ENCODE data around the gene NCAPD3. TPM values are rescaled to one million over a fixed set of nuclear protein-coding genes. Genes with fewer than 3 reads are reported as not detected.
A peak's percentile ranks its signal among the peaks of the same experiment; 100 is the strongest.

Gene NCAPD3
- total and polyA plus RNA-seq, 2 of the 13 experiments (the other 11 are each of a cell fraction or from before 2014, with no cell fraction given), result 20.7 to 25.6 TPM

DNA sequence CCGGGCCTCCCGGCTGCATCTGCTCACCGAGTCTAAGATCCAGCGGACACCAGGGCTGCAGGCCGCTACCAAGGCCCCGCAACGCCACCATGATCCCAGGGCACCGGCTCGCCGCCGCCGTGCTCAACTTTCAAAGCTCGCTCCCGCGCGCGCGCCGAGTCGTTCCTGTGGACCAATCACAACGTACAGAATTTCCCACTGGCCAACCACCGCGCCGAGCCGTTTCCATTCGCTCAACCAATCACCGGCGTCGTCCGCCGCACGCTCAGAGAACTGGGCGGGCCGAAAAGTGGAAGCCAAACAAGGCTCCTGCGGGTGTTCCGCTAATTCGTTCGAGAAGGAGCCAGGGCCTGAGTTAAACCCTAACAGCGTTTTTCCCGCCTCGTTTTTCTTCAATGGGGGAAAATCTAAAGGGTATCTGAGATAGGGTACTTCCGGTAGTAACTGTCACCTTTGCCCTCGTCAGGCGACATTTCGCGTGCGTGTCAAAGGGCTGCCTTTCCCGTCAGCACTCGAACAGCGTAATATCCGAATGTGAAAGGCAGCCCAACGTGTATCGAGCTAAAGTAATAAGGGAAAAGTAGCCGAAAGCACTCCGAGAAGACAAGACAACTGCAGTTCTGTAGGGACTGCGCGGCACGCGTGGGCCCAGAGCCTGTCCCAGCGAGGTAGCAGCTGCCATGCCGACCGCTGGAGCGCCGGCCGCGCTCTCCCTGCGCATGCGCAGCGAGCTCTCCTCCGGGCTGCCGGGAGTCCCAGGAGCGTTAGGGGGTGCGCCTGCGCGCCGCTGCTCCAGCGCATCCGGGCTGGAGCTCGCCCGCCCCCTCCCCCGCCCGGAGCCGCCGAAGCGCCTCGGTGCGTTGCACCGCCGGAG, at the start of gene NCAPD3, which contains the start of gene VPS26B (continued):
- TF ChIP-seq, protein P1, sequence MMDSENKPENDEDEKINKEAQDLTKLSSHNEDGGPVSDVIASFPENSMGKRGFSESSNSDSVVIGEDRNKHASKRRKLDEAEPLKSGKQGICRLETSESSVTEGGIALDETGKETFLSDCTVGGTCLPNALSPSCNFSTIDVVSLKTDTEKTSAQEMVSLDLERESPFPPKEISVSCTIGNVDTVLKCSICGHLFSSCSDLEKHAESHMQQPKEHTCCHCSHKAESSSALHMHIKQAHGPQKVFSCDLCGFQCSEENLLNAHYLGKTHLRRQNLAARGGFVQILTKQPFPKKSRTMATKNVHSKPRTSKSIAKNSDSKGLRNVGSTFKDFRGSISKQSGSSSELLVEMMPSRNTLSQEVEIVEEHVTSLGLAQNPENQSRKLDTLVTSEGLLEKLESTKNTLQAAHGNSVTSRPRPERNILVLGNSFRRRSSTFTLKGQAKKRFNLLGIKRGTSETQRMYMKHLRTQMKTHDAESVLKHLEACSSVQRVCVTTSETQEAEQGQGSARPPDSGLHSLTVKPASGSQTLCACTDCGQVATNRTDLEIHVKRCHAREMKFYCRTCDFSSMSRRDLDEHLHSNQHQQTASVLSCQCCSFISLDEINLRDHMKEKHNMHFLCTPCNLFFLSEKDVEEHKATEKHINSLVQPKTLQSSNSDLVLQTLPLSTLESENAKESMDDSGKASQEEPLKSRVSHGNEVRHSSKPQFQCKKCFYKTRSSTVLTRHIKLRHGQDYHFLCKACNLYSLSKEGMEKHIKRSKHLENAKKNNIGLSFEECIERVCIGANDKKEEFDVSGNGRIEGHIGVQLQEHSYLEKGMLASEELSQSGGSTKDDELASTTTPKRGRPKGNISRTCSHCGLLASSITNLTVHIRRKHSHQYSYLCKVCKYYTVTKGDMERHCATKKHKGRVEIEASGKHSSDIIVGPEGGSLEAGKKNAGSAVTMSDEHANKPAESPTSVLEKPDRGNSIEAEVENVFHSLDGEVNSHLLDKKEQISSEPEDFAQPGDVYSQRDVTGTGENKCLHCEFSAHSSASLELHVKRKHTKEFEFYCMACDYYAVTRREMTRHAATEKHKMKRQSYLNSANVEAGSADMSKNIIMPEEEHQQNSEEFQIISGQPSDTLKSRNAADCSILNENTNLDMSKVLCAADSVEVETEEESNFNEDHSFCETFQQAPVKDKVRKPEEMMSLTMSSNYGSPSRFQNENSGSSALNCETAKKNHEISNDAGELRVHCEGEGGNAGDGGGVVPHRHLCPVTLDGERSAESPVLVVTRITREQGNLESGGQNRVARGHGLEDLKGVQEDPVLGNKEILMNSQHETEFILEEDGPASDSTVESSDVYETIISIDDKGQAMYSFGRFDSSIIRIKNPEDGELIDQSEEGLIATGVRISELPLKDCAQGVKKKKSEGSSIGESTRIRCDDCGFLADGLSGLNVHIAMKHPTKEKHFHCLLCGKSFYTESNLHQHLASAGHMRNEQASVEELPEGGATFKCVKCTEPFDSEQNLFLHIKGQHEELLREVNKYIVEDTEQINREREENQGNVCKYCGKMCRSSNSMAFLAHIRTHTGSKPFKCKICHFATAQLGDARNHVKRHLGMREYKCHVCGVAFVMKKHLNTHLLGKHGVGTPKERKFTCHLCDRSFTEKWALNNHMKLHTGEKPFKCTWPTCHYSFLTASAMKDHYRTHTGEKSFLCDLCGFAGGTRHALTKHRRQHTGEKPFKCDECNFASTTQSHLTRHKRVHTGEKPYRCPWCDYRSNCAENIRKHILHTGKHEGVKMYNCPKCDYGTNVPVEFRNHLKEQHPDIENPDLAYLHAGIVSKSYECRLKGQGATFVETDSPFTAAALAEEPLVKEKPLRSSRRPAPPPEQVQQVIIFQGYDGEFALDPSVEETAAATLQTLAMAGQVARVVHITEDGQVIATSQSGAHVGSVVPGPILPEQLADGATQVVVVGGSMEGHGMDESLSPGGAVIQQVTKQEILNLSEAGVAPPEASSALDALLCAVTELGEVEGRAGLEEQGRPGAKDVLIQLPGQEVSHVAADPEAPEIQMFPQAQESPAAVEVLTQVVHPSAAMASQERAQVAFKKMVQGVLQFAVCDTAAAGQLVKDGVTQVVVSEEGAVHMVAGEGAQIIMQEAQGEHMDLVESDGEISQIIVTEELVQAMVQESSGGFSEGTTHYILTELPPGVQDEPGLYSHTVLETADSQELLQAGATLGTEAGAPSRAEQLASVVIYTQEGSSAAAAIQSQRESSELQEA (CRISPR knock-in tag; IDR thresholded peaks at IDR 0.05; ENCODE audit: not compliant biosample characterization), result peak; percentile 86
- TF ChIP-seq SCMH1 (CRISPR knock-in tag; IDR thresholded peaks at IDR 0.05; ENCODE audit: borderline replicate concordance) (no peak), KDM3A (CRISPR knock-in tag; IDR thresholded peaks at IDR 0.05; ENCODE audit: low read depth) (0 out of 2 replicates have a peak, but pooled peaks have one; percentile 50), ZSCAN21 (CRISPR knock-in tag; IDR thresholded peaks at IDR 0.05; ENCODE audit: borderline replicate concordance) (0 out of 2 replicates have a peak, but pooled peaks have one; percentile 51), ZNF781 (CRISPR knock-in tag; IDR thresholded peaks at IDR 0.05; ENCODE audit: borderline replicate concordance, not compliant biosample characterization) (peak; percentile 89), HNF4G (IDR thresholded peaks at IDR 0.05; ENCODE audit: borderline replicate concordance, low read depth, low read length) (0 out of 2 replicates have a peak, but pooled peaks have one; percentile 6), HNF4G (CRISPR knock-in tag; IDR thresholded peaks at IDR 0.05; ENCODE audit: borderline replicate concordance, low read depth) (no peak), BORCS8-MEF2B (CRISPR knock-in tag; IDR thresholded peaks at IDR 0.05) (peak; percentile 78), MXD1 (CRISPR knock-in tag; IDR thresholded peaks at IDR 0.05) (peak; percentile 95; the same call in 1 of the 2 replicates), HNRNPUL1 (IDR thresholded peaks at IDR 0.05; ENCODE audit: low read depth, low read length) (no peak), THAP9 (CRISPR knock-in tag; IDR thresholded peaks at IDR 0.05; ENCODE audit: borderline replicate concordance) (peak; percentile 76), HIVEP1 (CRISPR knock-in tag; IDR thresholded peaks at IDR 0.05) (peak; percentile 88), MAX (IDR thresholded peaks at IDR 0.05) (peak; percentile 77)
